ENCODE results near the gene TNFSF15. TPM values are rescaled to one million over a fixed set of nuclear protein-coding genes. Genes with fewer than 3 reads are reported as not detected.

TNFSF15 gene
- total RNA-seq, 1 donor from 2014 or later = 0.22 TPM

- TF ChIP-seq CTCF (IDR thresholded peaks at IDR 0.05) = no peak
- Mint-ChIP-seq H3K9me3 (no peaks in the 10 kb centered on the region), H3K27me3 (peaks cover 19% of the 10 kb centered on the region), H3K36me3 (ENCODE audit: low read depth) (no peaks in the 10 kb centered on the region), H3K4me3 (no peak overlapping the region), H3K4me1 (no peaks in the 10 kb centered on the region), H3K27ac (no peak overlapping the region)
- intact Hi-C loops (cut with micrococcal nuclease) = no loop called here
- POLR2A ChIA-PET = no interaction called here
- DNase-seq (no peak), ATAC-seq (ENCODE audit: low read depth) (no peak)
- CTCF ChIA-PET = no interaction called here
Measured at GRCh38 chr9:114834386-114834785, 28.5 kb upstream of the TNFSF15 start.

GRCh38 chr9:114830546-114830945 lies 24.7 kb upstream of the TNFSF15 start:
- no peak overlapping the region for H3K4me3 Mint-ChIP-seq
- no peak for DNase-seq
- no peak overlapping the region for H3K27ac Mint-ChIP-seq
- peaks cover 12% of the 10 kb centered on the region for H3K27me3 Mint-ChIP-seq
- H3K9me3 Mint-ChIP-seq = no peaks in the 10 kb centered on the region
- ChIA-PET POLR2A (no interaction called here), CTCF (no interaction called here)
- ATAC-seq (ENCODE audit: low read depth) = no peak
- H3K4me1 Mint-ChIP-seq = no peaks in the 10 kb centered on the region
- TF ChIP-seq CTCF (IDR thresholded peaks at IDR 0.05) = no peak
- intact Hi-C loops (cut with micrococcal nuclease) = no loop called here
- no peaks in the 10 kb centered on the region for H3K36me3 Mint-ChIP-seq (ENCODE audit: low read depth)

- Mint-ChIP-seq H3K27ac (no peak overlapping the region), H3K4me3 (no peak overlapping the region), H3K27me3 (peaks cover 6% of the 10 kb centered on the region), H3K9me3 (no peaks in the 10 kb centered on the region), H3K4me1 (no peaks in the 10 kb centered on the region), H3K36me3 (ENCODE audit: low read depth) (no peaks in the 10 kb centered on the region)
- ATAC-seq (ENCODE audit: low read depth) (no peak), DNase-seq (no peak)
- intact Hi-C loops (cut with micrococcal nuclease) = loop anchor here (5.0 kb wide), 1 partner anchor 32 kb away; no protein-coding TSS in a partner anchor
- POLR2A ChIA-PET = no interaction called here
- CTCF ChIA-PET = no interaction called here
- no peak for TF ChIP-seq CTCF (IDR thresholded peaks at IDR 0.05)
Measured at GRCh38 chr9:114829574-114830440, 24.0 kb upstream of the TNFSF15 start.

- Mint-ChIP-seq H3K9me3 (no peaks in the 10 kb centered on the region), H3K27me3 (peaks cover 4% of the 10 kb centered on the region), H3K36me3 (ENCODE audit: low read depth) (no peaks in the 10 kb centered on the region), H3K4me3 (no peak overlapping the region), H3K27ac (no peak overlapping the region), H3K4me1 (no peaks in the 10 kb centered on the region)
- CTCF ChIA-PET = no interaction called here
- TF ChIP-seq CTCF (IDR thresholded peaks at IDR 0.05) = no peak
- DNase-seq (no peak), ATAC-seq (ENCODE audit: low read depth) (no peak)
- intact Hi-C loops (cut with micrococcal nuclease) = loop anchor here (5.0 kb wide), 1 partner anchor 34 kb away; no protein-coding TSS in a partner anchor
- POLR2A ChIA-PET = no interaction called here
Measured at GRCh38 chr9:114828303-114828650, 22.4 kb upstream of the TNFSF15 start.

GRCh38 chr9:114827641-114828302 lies 21.9 kb upstream of the TNFSF15 start:
- CTCF ChIA-PET = no interaction called here

More at GRCh38 chr9:114827641-114828302, 21.9 kb upstream of the TNFSF15 start:
- ATAC-seq (ENCODE audit: low read depth) = no peak
- no peaks in the 10 kb centered on the region for H3K9me3 Mint-ChIP-seq
- H3K27me3 Mint-ChIP-seq = peaks cover 4% of the 10 kb centered on the region
- POLR2A ChIA-PET = no interaction called here
- no peaks in the 10 kb centered on the region for H3K36me3 Mint-ChIP-seq (ENCODE audit: low read depth)
- TF ChIP-seq CTCF (IDR thresholded peaks at IDR 0.05) = no peak
- H3K27ac Mint-ChIP-seq = no peak overlapping the region
- no peak overlapping the region for H3K4me3 Mint-ChIP-seq
- intact Hi-C loops (cut with micrococcal nuclease) = loop anchor here (5.0 kb wide), 1 partner anchor 35 kb away; no protein-coding TSS in a partner anchor
- DNase-seq = no peak
- no peaks in the 10 kb centered on the region for H3K4me1 Mint-ChIP-seq
